GM12865 (cell line): ENCODE data around the gene ZNF740.

ENCODE experiments used
- DNase-seq: peaks from one replicate; pipeline ENCODE4 v3.0.0; 2010; ENCODE audit warnings: low read depth
- H3K4me3 ChIP-seq: 2 replicates; pipeline ENCODE4 v1.5.1; 2011; ENCODE audit warnings: mild to moderate bottlenecking, low read depth, low read length, control low read depth
- TF ChIP-seq, protein P1 (sequence below): IDR thresholded peaks from 2 replicates; pipeline ENCODE4 v1.5.1; 2011; ENCODE audit warnings: low read length, control low read depth, low read depth, inconsistent platforms; ENCODE audit not compliant: insufficient read depth; ENCODE audit errors: missing control alignments

The ZNF740 gene

GRCh38 chr12:53205747-53206419 lies 25.4 kb downstream of the ZNF740 start:
- H3K4me3 ChIP-seq: peak overlapping the region; percentile 65
- peak; percentile 97 for DNase-seq
- TF ChIP-seq, protein P1, sequence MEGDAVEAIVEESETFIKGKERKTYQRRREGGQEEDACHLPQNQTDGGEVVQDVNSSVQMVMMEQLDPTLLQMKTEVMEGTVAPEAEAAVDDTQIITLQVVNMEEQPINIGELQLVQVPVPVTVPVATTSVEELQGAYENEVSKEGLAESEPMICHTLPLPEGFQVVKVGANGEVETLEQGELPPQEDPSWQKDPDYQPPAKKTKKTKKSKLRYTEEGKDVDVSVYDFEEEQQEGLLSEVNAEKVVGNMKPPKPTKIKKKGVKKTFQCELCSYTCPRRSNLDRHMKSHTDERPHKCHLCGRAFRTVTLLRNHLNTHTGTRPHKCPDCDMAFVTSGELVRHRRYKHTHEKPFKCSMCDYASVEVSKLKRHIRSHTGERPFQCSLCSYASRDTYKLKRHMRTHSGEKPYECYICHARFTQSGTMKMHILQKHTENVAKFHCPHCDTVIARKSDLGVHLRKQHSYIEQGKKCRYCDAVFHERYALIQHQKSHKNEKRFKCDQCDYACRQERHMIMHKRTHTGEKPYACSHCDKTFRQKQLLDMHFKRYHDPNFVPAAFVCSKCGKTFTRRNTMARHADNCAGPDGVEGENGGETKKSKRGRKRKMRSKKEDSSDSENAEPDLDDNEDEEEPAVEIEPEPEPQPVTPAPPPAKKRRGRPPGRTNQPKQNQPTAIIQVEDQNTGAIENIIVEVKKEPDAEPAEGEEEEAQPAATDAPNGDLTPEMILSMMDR: no peak

DNA sequence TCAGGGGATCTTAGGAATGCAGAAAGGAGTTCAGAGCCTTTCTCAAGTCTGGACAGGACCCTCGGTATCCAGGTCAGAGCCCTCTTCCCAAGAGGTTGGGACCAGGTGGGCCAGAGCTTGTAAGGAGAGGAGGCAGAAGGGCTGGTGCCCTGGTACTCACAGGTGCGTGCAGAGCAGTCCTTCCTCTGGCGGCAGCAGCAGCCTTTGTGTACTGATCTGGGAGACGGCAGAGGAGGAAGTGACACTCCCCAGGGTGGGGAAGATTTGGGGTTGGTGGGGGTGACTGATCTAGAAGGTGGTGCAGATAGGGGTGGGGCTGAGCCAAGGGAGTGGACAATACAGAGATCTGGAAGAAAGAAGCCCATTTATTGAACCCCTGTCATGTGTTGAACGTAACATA lies 26.5 kb downstream of the ZNF740 start, which contains the start of gene ITGB7:
ITGB7 (minus strand) TSS at position 210 of the 400 bp plus-strand sequence. CDS start 6,808 bp downstream, outside the sequence.
- peak; percentile 93 for DNase-seq
- peak within 1 kb of the TSS; percentile 65 for H3K4me3 ChIP-seq
- TF ChIP-seq, protein P1: no peak

DNA sequence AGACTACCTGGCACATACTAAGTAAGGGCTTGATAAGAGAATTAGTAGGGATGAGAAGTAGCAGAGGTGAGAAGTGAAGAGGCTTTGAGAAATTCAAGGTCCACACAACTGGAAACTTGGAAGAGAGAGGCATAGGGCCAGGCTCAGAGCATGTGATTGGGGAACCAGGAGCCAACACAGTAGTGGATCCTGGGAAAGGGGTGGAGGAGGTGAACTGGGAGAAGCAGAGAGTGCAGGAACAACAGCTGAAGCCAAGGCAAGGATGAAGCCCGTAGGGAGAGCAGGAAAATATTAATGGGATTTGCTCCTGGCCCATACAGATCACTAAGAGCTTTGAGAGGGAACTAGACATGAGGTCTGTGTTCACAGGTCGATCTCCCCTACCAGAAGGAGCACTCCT lies 27.9 kb downstream of the ZNF740 start:
- TF ChIP-seq, protein P1: no peak
- DNase-seq: no peak
- peak overlapping the region; percentile 62 for H3K4me3 ChIP-seq

DNA sequence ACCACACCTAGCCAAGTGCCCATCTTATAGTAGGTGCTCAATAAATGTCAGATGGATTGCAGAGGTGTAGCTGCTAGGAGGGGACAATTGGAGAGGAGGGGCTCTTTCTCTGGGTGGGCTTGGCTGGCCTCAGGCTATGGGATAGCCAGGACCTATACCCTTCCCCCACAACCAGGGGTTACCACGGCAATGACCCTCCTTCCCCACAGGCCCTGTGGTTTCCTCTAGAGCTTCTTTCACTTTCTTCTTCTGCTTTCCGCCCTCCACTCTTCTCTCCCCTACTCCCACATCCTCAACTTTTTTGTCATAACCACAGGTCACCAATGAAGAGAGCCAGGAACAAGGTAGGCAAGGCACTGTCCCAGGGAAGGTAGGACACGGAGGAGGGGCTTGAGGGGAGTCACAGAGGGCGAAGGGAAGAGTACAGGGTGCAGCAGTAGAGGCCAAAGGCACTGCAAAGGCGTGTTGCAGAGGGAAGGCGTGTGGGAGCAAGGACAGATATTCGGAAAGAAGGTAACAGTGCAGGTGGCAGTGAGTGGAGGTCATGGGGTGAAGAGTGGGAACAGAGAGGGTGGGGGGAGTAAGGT lies 28.4 kb downstream of the ZNF740 start:
- H3K4me3 ChIP-seq: peak overlapping the region; percentile 62
- TF ChIP-seq, protein P1: no peak
- DNase-seq: peak; percentile 79

DNA sequence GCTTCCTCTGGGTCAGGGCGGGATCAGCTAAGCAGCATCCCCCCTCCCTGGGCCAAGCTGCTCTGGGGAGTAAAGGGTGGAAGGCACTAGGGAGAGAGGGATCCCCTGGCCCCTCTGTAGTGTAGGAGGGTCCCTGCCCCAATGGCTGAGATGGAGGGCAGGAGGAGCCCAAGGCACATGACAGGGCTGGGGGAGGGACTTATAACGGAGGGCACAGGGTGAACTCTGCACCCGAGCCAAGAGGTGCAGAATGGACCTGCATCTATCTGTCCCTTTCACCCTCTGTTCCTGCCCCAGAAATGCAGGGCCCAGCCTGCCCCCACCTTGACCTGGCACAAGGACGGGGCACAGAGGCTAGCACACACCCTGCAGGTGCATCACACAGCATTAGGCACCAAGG lies 30.3 kb downstream of the ZNF740 start:
- no peak overlapping the region for H3K4me3 ChIP-seq
- TF ChIP-seq, protein P1: no peak
- no peak for DNase-seq

DNA sequence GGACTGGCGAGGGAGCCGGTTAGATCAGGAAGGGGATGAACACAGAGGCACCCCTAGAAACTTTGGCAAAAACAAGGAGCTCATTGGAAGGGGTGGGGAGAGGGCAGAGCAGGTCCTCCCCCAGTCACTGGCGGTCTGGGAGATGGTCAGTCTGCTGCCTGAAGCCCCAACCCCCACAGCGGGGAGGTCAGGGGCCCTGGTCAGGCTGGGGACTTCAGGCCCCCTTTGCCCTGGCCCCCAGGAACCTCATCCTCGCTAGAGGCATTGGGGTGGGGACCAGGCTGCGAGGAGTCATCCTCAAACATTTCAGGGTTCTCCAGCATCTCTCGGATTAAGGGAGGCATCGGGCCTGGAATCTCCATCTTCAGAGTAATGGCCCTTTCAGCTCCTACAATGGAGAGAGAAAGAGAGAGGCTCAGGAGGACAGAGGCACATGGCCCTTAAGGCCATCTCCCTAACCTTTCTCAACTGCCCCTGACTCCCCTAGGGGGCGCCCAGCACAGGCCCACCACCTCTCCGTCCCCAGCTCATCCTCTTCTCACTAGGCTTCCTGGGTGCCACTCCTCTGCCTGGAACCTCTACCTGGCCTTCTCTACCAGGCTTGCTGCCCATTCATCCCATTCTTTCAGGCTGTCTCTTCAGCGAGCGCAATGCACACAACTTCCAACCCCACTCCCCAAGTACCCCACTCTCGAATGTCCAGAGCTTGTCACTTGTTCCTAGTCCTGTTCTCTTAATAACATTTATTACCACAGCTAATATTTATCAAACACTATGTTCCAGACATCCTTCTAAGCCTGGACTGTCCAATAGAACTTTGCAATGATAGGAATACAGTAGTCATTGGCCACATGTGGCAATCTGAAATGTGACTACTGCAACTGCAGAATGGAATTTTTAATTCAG lies 31.2 kb downstream of the ZNF740 start:
- no peak overlapping the region for H3K4me3 ChIP-seq
- peak; percentile 42 for DNase-seq
- TF ChIP-seq, protein P1: peak; percentile 49
